HL-60/S4 treated with phorbol 12-myristate 13-acetate at 8.2 ng/mL for 4 days and 3 days (cell line): ENCODE results near the gene PTGS1.
"Not testable (repeated sequence)": the region's sequence is repeated elsewhere in the genome, so short reads cannot be mapped to it uniquely, and the experiment has no call there.

Experiments
- in situ Hi-C: fragments of 300-500 bp; cut with MboI; formaldehyde crosslinking; loops from 2 replicates; pipeline ENCODE4 v1.15.0; 2022; ENCODE audit warnings: low sequenced_read_pairs

Gene PTGS1

DNA sequence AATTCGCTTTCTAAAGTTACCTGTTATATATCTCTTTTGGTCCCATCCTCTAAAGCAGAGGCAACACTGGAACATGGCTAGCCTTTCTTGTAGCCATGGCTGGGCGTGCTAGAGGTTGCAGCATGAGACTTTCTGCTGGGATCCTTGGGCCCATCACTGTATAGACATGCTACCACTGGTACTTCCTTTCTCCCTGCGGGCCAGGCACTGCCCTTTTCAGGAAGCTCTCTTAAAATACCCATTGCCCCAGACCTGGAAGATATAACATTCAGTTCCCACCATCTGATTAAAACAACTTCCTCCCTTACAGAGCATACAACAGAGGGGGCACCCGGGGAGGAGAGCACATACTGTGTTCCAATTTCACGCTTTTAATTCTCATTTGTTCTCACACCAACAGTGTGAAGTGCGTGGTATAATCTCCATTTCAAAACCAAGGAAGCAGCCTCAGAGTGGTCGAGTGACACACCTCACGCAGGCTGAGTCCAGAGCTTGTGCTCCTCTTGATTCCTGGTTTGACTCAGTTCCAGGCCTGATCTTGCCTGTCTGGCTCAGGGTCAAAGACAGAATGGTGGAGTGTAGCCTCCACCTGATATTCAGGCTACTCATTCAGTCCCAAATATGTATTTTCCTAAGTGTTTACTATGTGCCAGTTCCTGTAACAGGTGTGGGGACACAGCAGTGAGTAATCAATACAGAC is 22.6 kb downstream of the PTGS1 start:
- in situ Hi-C loops: no loop called here

DNA sequence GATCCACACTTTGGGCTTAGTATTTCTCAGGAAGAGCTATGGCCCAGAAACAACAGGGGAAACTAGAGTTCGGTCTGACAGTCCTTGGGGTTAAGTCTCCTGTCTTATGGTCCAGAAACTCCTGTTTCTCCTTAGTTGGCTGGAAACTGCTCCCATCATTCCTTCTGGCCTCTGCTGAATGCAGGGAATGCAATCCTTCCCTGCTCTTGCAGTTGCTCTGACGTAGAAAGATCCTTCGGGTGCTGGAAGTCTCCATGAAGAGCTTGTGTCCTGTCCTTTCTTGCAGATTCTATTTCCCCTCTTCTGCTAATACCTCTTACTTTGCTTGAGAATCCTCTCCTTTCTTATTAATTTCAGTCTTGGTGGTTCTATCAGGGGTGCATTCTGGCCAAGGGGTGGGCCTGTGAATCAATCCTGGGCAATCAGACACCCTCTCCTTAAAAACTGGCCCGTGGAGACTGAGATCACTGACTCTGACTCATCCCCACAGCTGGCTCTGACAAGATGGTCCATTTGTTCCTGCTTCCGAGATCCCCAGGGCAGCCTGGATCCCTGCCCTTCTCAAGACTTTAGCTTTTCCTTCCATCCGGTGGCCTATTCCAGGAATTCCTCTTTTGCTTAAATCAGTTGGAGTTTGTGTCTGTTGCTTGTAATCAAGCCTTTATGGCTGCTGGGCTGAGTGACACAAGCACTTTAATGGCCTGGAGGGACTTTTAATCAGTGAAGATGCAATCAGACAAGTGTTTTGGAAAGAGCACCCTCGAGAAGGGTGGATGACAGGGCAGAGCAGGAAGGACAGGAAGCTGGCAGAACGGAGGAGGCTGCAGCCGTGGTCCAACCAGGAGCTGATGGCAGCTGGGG is 23.7 kb downstream of the PTGS1 start:
- in situ Hi-C loops: no loop called here

DNA sequence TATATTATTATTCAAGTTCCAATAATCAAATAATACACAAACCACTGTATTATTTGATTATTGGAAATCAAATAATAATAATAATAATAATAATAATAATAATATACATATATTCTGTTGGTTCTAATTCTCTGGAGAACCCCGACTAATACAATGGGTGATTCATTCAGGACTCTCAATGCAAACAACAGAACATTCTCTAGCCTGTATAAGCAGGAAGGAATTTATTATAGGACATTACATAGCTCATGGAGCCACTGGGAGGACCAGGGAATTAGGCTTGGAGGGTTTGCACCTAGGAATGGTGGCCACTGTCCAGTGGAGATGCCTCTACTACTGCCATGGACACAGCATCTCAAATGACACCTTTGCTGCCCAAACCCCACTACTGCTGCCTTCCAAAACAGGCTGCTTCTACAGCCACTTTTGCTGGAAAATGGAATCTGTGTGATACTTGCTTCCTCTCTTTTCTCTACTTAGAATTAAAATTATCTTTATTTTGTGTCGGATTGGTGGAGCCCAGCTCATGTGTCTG is 25.9 kb downstream of the PTGS1 start:
- in situ Hi-C loops: no loop called here

DNA sequence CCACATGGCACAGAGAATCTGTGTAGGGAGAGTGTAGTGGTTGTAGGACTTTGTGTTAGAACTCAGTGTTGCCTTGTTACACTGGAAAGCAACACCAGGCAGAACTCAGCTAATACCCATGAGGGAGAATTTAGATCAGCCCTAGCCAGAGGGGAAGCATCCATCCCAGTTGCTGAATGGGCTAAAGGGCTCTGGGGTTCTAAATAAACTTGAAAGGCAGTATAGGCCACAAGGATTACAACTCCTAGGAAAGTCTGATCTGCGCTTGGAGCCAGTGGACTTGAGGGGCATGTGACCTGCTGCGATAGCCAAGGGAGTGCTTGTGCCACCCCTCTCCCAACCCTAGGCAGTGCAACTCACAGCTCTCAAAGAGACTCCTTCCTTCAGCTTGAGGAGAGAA is 26.9 kb downstream of the PTGS1 start:
- in situ Hi-C loops: no loop called here

DNA sequence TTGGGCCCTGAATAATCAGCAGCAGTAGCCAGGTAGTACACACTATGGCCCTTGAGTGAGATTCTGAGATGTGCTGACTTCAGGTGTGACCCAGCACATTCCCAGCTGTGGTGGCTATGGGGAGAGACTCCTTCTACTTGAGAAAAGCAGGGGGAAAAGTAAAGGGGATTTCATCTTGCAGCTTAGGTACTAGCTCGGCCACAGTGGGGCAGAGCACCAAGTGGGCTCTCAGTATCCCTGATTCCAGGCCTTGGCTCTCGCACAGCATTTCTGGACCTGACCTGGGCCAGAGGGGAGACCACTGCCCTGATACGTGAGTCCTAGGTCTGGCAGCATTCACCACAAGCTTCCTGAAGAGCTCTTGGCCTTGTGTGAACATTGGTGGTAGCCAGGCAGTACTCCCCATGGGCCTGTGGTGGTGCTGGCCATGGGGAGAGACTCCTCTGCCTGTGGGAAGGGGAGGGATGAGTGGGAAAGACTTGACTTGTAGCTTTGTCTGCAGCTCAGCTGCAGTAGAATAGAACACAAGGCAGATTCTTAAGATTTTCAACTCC is 27.6 kb downstream of the PTGS1 start:
- in situ Hi-C loops: no loop called here

DNA sequence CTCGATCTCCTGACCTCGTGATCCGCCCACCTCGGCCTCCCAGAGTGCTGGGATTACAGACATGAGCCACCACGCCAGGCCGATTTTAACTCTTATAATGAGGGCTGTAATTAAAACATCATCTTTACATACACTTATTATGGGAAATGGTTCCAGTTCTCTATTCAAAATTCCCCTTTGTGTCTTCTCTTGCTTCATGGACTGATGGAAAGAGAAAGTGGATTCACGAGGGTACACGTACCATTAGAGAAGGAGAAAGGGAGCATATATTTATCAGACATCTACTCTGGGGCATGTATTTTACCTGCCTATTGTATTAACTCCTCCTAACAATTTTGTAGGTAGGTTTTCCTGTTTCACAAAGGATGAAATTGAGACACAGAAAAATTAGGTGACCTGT is 31.1 kb downstream of the PTGS1 start:
- in situ Hi-C loops: no loop called here

DNA sequence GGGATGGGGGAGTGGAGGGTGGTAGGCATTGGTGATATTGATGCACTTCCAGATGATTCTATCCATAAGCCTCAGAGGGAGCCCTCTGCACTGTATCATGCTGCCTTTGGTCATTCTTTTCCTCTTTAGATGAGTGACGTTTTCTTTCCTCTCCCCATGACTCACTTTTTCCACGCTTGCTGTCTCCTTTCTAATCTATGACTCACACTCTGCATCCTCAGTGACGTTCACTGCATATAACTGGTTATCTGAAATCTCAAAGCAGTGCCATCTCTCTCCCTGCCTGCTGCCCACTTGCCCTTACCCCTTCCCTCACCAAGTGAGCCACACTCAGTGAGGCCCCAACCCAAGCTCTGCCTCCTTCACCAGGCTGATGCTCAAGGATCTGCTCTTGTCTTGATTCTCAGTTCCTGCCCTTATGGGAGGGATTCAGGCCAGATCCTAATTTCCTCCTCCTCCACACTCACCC is 31.6 kb downstream of the PTGS1 start:
- in situ Hi-C loops: no loop called here

DNA sequence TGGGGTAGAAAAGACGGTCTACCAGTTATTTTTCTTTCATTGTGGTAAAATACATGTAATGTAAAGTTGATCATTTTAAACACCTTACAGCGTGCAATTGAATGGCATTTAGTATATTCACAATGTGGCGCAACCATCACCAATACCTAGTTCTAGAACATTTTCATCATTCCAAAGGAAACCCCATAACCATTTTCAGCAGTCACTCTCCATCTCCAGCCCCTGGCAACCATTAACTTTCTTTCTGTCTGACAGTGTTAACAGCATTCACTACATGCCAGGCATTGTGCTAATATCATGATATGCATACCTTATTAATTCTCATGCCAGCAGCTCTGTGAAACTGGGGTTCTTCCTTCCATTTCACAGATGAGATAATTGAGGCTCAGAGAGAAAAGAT is 32.0 kb downstream of the PTGS1 start:
- in situ Hi-C loops: no loop called here

DNA sequence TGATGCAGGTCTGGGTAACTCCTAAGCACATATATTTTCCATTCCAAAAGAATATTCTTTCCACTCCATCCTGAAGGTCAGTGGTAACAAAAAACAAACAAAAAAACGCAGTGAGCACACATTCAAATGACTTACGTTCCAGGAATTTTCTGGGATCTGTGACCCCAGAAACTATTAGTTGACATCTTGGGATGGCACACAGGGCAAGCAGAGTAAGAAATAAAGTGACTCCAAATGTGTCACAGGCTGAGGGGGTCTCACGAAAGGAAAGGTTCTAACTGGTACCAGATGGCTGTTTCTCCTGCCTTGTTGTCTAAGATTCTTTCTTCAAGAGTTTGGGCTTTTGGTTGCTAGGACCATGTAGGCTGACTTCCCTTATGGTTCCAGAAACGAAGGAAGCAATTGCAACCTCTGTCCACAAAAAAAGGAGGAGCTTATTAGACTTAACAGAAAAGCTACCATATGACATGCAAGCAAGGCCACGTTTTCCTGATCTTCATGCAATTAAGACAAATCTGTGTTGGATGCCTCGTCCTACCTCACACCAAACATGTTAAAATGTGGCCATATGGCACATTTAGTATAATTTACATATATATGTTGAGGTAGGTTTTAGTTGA is 32.7 kb downstream of the PTGS1 start:
- in situ Hi-C loops: no loop called here

DNA sequence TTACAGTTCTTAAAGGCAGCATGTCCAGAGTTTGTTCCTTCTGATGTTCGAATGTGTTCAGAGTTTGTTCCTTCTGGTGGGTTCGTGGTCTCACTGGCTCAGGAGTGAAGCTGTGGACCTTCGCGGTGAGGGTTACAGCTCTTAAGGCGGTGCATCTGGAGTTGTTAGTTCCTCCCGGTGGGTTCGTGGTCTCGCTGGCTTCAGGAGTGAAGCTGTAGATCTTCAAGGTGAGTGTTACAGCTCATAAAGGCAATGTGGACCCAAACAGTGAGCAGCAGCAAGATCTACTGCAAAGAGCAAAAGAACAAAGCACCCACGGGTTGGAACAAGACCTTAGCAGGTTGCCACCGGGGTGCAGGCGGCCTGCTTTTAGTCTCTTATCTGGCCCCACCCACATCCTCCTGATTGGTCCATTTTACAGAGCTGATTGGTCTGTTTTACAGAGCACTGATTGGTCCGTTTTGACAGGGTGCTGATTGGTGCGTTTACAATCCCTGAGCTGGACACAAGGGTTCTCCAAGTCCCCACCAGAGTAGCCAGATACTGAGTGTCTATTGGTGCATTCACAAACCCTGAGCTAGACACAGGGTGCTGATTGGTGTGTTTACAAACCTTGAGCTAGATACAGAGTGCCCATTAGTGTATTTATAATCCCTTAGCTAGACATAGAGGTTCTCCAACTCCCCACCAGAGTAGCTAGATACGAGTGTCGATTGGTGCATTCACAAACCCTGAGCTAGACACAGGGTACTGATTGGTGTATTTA is 34.7 kb downstream of the PTGS1 start:
- in situ Hi-C loops: not testable (repeated sequence)

DNA sequence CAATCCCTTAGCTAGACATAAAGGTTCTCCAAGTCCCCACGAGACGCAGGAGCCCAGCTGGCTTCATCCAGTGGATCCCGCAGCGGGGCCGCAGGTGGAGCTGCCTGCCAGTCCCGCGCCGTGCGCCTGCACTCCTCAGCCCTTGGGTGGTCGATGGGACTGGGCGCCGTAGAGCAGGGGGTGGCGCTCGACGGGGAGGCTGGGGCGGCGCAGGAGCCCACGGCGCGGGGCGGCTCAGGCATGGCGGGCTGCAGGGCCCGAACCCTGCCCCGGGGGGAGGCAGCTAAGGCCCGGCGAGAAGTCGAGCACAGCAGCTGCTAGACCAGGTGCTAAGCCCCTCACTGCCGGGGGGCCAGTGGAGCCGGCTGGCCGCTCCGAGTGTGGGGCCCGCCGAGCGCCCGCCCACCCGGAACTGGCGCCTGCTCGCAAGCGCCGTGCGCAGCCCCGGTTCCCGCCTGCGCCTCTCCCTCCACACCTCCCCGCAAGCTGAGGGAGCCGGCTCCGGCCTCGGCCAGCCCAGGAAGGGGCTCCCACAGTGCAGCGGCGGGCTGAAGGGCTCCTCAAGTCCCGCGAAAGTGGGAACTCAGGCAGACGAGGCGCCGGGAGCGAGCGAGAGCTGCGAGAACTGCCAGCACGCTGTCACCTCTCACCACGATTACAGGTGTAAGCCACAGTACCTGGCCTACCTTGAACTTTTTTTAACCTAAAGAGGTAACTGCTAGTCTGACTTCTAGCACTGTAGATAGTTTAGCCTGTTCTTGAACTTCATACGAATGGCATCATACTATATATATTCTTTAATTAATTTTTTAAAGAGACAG is 35.5 kb downstream of the PTGS1 start:
- in situ Hi-C loops: no loop called here

DNA sequence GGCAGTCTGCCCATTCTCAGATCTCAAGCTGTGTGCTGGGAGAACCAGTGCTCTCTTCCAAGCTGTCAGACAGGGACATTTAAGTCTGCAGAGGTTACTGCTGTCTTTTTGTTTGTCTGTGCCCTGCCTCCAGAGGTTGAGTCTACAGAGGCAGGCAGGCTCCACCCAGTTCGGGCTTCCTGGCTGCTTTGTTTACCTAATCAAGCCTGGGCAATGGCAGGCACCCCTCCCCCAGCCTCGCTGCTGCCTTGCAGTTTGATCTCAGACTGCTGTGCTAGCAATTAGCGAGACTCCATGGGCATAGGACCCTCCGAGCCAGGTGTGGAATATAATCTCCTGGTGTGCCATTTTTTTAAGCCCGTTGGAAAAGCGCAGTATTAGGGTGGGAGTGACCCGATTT is 43.3 kb downstream of the PTGS1 start:
- in situ Hi-C loops: not testable (repeated sequence)

DNA sequence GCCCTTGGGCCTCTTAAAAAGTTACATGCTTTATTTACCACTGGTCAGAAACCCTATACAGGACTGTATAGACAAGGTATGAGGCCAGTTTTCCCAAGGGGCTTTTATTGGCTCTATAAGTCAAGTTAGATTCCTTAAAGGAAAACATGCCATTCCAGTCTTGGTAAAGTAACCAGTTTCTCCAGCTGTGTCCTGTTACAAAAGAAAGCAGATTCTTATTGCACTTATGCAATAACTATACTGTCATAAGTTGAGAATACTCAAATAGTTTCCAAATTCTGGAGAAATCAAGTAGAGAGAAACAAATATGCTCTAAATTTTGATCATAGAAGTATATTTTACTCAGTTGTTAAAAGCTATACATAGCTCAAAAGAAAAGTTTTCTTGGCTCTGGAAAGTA is 47.2 kb downstream of the PTGS1 start:
- in situ Hi-C loops: no loop called here

DNA sequence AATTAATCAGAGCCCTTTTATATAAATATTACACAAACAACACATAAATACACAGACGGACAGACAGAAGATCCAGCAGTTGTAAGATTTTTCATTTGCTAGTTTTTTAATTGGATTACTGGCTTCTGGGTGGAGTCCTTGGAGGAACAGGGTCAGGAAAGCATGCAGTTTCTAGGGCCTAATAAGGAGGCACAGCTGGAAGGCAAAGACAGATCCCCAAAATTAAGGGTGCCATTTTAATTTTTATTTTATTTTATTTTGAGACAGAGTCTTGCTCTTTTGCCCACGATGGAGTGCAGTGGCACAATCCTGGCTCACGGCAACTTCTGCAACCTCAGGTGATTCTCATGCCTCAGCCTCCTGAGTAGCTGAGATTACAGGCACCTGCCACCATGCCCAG is 49.5 kb downstream of the PTGS1 start:
- in situ Hi-C loops: no loop called here

DNA sequence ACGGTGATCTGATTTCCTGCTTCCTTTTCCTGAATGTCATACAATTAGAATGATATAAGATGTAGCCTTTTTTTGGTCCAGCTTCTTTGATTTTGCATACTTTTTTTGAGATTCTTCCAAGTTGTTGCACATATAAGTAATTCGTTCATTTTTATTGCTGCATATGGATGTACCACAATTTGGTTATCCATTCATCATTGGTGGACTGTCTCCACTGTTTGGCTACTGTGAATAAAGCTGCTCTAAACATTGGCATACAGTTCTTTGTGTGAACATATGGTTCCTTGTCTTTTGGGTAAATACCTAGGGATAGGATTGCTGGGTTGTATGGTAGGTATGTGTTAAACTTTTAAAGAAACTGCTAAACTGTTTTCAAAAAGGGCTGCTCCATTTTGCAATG is 54.3 kb downstream of the PTGS1 start:
- in situ Hi-C loops: no loop called here

DNA sequence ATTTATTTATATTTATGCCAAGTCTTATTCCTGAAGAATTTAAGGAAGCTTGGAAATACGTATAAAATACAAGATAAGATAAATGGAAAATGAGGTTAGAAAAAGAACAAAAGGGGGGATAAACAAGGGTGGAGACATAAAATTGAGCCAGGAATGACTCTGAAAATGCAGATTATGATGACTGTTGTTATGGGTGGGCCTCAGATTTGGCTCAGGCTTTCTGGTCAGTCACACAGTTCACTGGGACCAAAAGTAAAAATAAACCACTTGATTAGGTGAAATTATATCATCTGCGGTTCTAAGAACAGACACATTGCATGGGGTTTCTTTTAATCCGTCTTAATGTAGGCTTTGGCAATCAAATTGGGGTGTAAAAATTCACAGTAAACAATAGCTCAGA is 55.9 kb downstream of the PTGS1 start:
- in situ Hi-C loops: no loop called here

DNA sequence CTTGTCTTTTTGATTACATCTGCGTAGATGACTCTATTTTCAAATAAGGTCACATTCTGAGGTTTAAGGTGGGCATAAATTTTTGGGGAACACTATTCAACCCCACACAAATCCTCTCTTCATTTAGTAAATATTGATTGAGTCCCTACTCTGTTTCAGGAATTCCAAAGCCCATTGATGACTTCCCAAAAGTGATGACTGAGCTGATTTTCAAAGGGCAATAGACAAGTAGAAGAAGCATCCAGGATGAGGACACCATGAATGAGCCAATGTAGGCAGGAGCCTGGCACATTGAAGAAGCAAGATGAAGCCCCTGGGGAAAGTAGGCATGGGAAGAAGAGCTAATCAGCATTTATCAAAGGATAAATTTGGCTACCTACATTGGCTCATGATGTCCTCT is 71.7 kb downstream of the PTGS1 start:
- in situ Hi-C loops: no loop called here

DNA sequence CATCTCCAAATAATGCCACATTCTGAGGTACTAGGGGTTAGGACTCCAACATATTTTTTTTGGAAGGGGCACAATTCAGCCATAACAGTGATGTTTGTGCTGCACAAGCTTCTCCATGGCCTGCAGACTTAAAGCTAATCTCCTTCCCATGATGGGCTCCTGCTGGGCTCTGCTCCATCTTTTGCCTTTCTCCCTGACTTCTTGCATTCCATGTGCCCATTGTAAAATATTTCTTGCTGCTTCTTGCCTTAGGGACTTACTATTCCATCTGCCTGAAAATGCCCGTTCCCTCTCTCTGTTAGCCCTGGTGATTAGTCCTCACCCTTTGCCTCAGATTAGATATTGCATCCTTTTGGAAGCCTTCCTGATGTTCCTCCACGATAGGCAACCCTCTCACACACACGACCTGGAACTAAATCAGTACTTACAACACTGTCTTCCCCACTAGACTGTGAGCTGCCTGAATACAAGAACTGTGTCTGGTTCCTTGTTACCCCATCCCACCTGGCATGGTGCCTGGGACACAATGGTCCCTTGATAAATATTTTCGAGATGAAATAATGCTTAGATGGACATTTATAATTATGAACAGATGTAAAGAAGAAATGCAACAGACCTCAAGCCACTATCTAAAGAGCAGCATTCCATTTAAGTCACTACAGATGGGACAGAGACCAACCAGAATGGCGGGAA is 73.4 kb downstream of the PTGS1 start:
- in situ Hi-C loops: no loop called here
